Panc1 (cell line): ENCODE measurements around the gene MMP15. TPM values are rescaled to one million over a fixed set of nuclear protein-coding genes. Genes with fewer than 3 reads are reported as not detected.

Source experiments
- ATAC-seq: fragments of 200-7000 bp; cut with Tn5 transposase; 2 replicates; pipeline ENCODE4 v1.9.1; 2020; ENCODE audit warnings: mild to moderate bottlenecking, moderate library complexity
- BruUV-seq: library from RNA; stranded (reverse); fragments of 400-500 nt; replicated peaks from 2 replicates; lab custom pipeline; 2021; lab: Mats Ljungman, UMichigan
- CTCF ChIA-PET: fragments of 300-600 bp; sonication (Branson Sonifier 250); formaldehyde crosslinking; loops from one replicate; lab custom pipeline; 2022; ENCODE audit warnings: antibody characterized with exemption; lab: Charles Lee
- POLR2A ChIA-PET: fragments of 300-600 bp; sonication (Branson Sonifier 250); formaldehyde crosslinking; loops from one replicate; lab custom pipeline; 2022; ENCODE audit warnings: antibody characterized with exemption; lab: Charles Lee
- DNase-seq: peaks from one replicate; pipeline ENCODE4 v3.0.0-alpha.2; 2010; ENCODE audit warnings: low read depth, low spot score
- H3K27ac ChIP-seq: 2 replicates; pipeline ENCODE4 v1.5.1; 2011; ENCODE audit warnings: mild to moderate bottlenecking, low read length, inconsistent platforms
- H3K27me3 ChIP-seq: fragments of 200-500 bp; sonication (Bioruptor generic); 2 replicates; pipeline ENCODE4 v1.6.0; 2014; ENCODE audit warnings: low read length, inconsistent platforms; ENCODE audit not compliant: control insufficient read depth, insufficient read depth
- H3K36me3 ChIP-seq: fragments of 200-500 bp; sonication (Bioruptor generic); 2 replicates; pipeline ENCODE4 v1.5.1; 2014; ENCODE audit warnings: inconsistent platforms, mild to moderate bottlenecking, low read length, moderate library complexity; ENCODE audit not compliant: control insufficient read depth, insufficient read depth
- H3K4me1 ChIP-seq: 2 replicates; pipeline ENCODE4 v1.5.1; 2011; ENCODE audit warnings: inconsistent platforms, mild to moderate bottlenecking, low read length, moderate library complexity; ENCODE audit not compliant: control insufficient read depth, insufficient read depth
- H3K4me3 ChIP-seq, 2 experiments: 2 replicates each; pipeline ENCODE4 v1.5.1; 2011 to 2012; ENCODE audit warnings: low read depth in 2 of 2, low read length in 2 of 2, mild to moderate bottlenecking in 2 of 2, inconsistent platforms in 1 of 2, moderate library complexity in 1 of 2
- H3K9me3 ChIP-seq: fragments of 200-500 bp; sonication (Bioruptor generic); 2 replicates; pipeline ENCODE4 v1.5.1; 2014; ENCODE audit warnings: low read depth, mild to moderate bottlenecking, inconsistent platforms, low read length, moderate library complexity; ENCODE audit not compliant: control insufficient read depth, insufficient read depth
- CTCF ChIP-seq: fragments of 450-650 bp; IDR thresholded peaks from 2 replicates; pipeline ENCODE4 v1.5.1; 2017; ENCODE audit warnings: mild to moderate bottlenecking
- POLR2AphosphoS5 ChIP-seq: IDR thresholded peaks from 2 replicates; pipeline ENCODE4 v1.6.1; 2012; ENCODE audit warnings: mild to moderate bottlenecking, low read depth, low read length, moderate library complexity
- REST ChIP-seq, 2 experiments: IDR thresholded peaks; 2 replicates each; pipeline ENCODE4 v1.6.1; 2011 to 2012; ENCODE audit warnings: low read depth in 2 of 2, control low read depth in 1 of 2, low read length in 1 of 2, mild to moderate bottlenecking in 1 of 2, moderate library complexity in 1 of 2; ENCODE audit not compliant: insufficient read depth in 1 of 2
- SIN3A ChIP-seq: IDR thresholded peaks from 2 replicates; pipeline ENCODE4 v1.6.1; 2012; ENCODE audit warnings: low read depth, mild to moderate bottlenecking, low read length, moderate library complexity, borderline replicate concordance; ENCODE audit not compliant: insufficient read depth
- TCF7L2 ChIP-seq: IDR thresholded peaks from 2 replicates; pipeline ENCODE4 v1.6.1; 2011; ENCODE audit warnings: mild to moderate bottlenecking, low read depth, low read length, inconsistent platforms
- in situ Hi-C: cut with HindIII; loops from 2 replicates; pipeline ENCODE4 v1.10.0; 2016; ENCODE audit warnings: low sequenced_read_pairs, low pct_unique_long_range_greater_than_20kb
- intact Hi-C: fragments of 100-400 bp; cut with micrococcal nuclease; formaldehyde crosslinking; loops from one replicate; pipeline ENCODE4 v1.10.0; 2022; ENCODE audit not compliant: unreplicated experiment
- total RNA-seq: library from RNA; stranded (reverse); gene quantifications from one replicate; pipeline ENCODE4 v1.2.1, GENCODE V29; 2021; ENCODE audit not compliant: unreplicated experiment

Gene MMP15
- total RNA-seq, 1 experiment from 2014 or later, result 10.9 TPM

- Histone ChIP-seq H3K4me3 (no peak overlapping the region), H3K27me3 (no peaks in the 10 kb centered on the region), H3K9me3 (no peaks in the 10 kb centered on the region), H3K36me3 (no peaks in the 10 kb centered on the region), H3K4me1 (no peaks in the 10 kb centered on the region), H3K27ac (no peak overlapping the region)
- ChIA-PET POLR2A (no interaction called here), CTCF (no interaction called here)
- intact Hi-C loops (no loop called here), in situ Hi-C loops (no loop called here)
- BruUV-seq, result no TSS peak
- ATAC-seq, result no peak
- DNase-seq, result no peak
- TF ChIP-seq CTCF (no peak), POLR2AphosphoS5 (no peak), SIN3A (no peak), TCF7L2 (no peak), REST (IDR thresholded peaks at IDR 0.05; ENCODE audit: insufficient read depth in 1 of 2, low read depth in 2 of 2, low read length in 1 of 2) (no peak)
These were observed 28.1 kb downstream of the MMP15 start for GRCh38 chr16:58053682-58054005.

- Histone ChIP-seq H3K4me1 (no peaks in the 10 kb centered on the region), H3K9me3 (no peaks in the 10 kb centered on the region), H3K27ac (no peak overlapping the region), H3K27me3 (no peaks in the 10 kb centered on the region), H3K4me3 (no peak overlapping the region), H3K36me3 (no peaks in the 10 kb centered on the region)
- TF ChIP-seq REST (IDR thresholded peaks at IDR 0.05; ENCODE audit: insufficient read depth in 1 of 2, low read depth in 2 of 2, low read length in 1 of 2) (no peak), POLR2AphosphoS5 (no peak), TCF7L2 (no peak), SIN3A (no peak), CTCF (no peak)
- ChIA-PET CTCF (no interaction called here), POLR2A (no interaction called here)
- no TSS peak for BruUV-seq
- DNase-seq, result no peak
- in situ Hi-C loops (no loop called here), intact Hi-C loops (no loop called here)
- ATAC-seq, result no peak
These were observed 28.7 kb downstream of the MMP15 start for GRCh38 chr16:58054289-58054688.
